ENCODE data around the gene WNK1. TPM values are rescaled to one million over a fixed set of nuclear protein-coding genes. Genes with fewer than 3 reads are reported as not detected.

Gene WNK1
- total RNA-seq, 4 donors from 2014 or later = 109 to 245 (median 135) TPM

DNA sequence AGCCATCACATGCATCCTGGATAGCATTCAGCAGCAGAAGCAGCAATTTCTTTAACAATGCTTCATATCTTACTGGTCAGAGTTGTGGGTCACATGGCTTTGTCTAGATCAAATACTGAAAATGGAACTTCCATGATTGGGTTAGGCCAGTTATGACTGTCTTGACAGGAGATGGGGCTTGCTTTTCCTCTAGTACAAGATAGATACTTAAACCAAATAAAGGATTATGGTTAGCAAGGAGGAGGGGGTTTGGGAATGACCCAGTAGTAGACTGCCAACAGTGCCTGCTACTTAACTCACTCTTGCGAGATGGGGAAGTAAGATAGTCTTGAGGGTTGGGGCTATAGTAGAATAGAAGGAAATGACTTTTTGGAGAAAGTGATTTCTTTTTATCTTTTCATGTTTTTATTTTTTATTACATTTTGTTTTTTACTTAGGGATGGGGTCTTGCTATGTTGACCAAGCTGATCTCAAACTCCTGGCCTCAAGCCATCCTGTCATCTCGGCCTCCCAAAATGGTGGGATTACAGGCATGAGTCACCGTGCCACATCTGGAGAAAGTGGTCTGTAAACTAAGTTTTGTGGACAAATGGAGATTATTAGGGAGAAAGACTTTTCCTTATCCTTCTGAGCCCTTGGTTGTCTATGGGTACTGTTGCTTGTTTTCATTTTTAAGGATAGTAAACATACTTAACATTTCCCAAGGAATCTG lies 37.6 kb downstream of the WNK1 start:
- no peak for TF ChIP-seq EP300 (IDR thresholded peaks at IDR 0.05)
- no peak for TF ChIP-seq CTCF (IDR thresholded peaks at IDR 0.05)
- no peak for TF ChIP-seq POLR2A (IDR thresholded peaks at IDR 0.05)
- TF ChIP-seq POLR2AphosphoS5 (IDR thresholded peaks at IDR 0.05) = no peak
- H3K4me3 ChIP-seq = no peak overlapping the region
- ATAC-seq = no peak
- no peaks in the 10 kb centered on the region for H3K9me3 ChIP-seq
- no peak overlapping the region for H3K27ac ChIP-seq
- WGBS, 2 donors (ENCODE audit: low coverage in 1 of 2) = 69 to 77% methylated on average over 3 of the region's 3 CpGs
- H3K4me1 ChIP-seq = peaks cover 7 to 84% (median 11%) of the 10 kb centered on the region in 3 donors
- no peaks in the 10 kb centered on the region for H3K27me3 ChIP-seq
- no peaks in the 10 kb centered on the region for H3K36me3 ChIP-seq

DNA sequence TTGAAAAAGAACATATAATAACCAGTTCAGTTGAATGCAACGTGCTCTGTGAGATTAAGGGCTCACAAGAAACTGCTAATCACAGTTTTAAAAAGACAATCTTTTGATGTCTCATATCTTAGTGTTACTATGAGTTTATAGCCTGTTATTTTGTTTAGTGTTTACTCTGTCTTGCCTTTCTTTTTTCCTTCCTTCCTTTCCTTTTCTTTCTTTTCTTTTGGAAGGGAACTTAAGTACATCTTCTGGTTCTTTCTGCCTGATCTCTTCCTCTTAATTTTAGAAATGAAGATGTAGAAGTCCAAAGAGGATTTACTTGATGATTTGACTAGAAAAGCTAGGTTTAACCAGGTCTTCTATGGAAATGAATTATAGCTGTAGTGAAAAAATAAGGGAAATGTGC lies 38.2 kb downstream of the WNK1 start:
- Histone ChIP-seq H3K9me3 (no peaks in the 10 kb centered on the region), H3K27ac (no peak overlapping the region), H3K4me3 (no peak overlapping the region), H3K4me1 (peaks cover 7 to 80% (median 11%) of the 10 kb centered on the region in 3 donors), H3K27me3 (no peaks in the 10 kb centered on the region), H3K36me3 (no peaks in the 10 kb centered on the region)
- 80 to 91% methylated on average over 1 of the region's 1 CpG for WGBS, 2 donors (ENCODE audit: low coverage in 1 of 2)
- TF ChIP-seq POLR2A (IDR thresholded peaks at IDR 0.05) (no peak), EP300 (IDR thresholded peaks at IDR 0.05) (no peak), POLR2AphosphoS5 (IDR thresholded peaks at IDR 0.05) (no peak), CTCF (IDR thresholded peaks at IDR 0.05) (no peak)
- no peak for ATAC-seq

DNA sequence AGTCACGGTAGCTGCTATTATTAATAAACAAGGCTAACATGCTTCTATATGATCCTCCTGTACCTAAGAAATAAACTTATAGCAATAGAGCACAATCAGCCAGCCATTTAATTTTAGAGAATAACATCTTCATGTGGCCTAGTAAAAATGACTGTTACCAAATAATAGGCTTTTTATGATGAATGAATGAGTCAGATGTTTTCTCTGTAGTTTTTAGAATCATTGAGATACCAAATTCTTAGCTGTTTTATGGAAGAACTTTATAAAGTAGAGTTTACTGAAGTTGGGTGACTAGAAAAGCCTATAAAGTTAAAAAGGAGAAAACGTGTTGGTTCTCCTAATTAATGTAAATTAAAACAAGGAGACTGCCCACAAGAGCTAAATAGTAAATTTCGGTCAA lies 40.7 kb downstream of the WNK1 start:
- WGBS, 2 donors (ENCODE audit: low coverage in 1 of 2) = 68 to 77% methylated on average over 3 of the region's 3 CpGs
- TF ChIP-seq POLR2A (IDR thresholded peaks at IDR 0.05) (no peak), POLR2AphosphoS5 (IDR thresholded peaks at IDR 0.05) (no peak), EP300 (IDR thresholded peaks at IDR 0.05) (no peak), CTCF (IDR thresholded peaks at IDR 0.05) (no peak)
- no peak overlapping the region for H3K27ac ChIP-seq
- H3K9me3 ChIP-seq = no peaks in the 10 kb centered on the region
- no peak overlapping the region for H3K4me3 ChIP-seq
- no peaks in the 10 kb centered on the region for H3K36me3 ChIP-seq
- H3K4me1 ChIP-seq = peaks cover 12 to 79% (median 19%) of the 10 kb centered on the region in 3 donors
- no peaks in the 10 kb centered on the region for H3K27me3 ChIP-seq
- no peak for ATAC-seq

DNA sequence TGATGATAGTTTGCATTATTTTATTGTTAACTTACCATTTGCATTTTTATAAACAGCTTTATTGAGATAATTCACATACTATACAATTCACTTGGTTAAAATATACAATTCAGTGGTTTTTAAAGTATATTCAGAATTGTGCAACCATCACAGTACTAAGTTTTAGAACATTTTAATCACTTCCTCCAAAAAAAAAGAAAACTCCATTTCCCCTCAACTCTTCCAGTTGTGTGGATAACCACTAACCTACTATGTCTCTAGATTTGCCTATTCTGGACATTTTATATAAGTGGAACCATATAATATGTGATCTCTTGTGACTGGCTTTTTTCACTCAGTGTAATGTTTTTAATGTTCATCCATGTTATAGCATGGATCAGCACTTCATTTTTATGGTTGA lies 41.3 kb downstream of the WNK1 start:
- H3K27ac ChIP-seq = no peak overlapping the region
- H3K4me3 ChIP-seq = no peak overlapping the region
- no peak for ATAC-seq
- TF ChIP-seq POLR2A (IDR thresholded peaks at IDR 0.05) = no peak
- no peak for TF ChIP-seq POLR2AphosphoS5 (IDR thresholded peaks at IDR 0.05)
- no peak for TF ChIP-seq EP300 (IDR thresholded peaks at IDR 0.05)
- TF ChIP-seq CTCF (IDR thresholded peaks at IDR 0.05) = no peak
- H3K9me3 ChIP-seq = no peaks in the 10 kb centered on the region
- H3K36me3 ChIP-seq = no peaks in the 10 kb centered on the region
- no peaks in the 10 kb centered on the region for H3K27me3 ChIP-seq
- H3K4me1 ChIP-seq = peaks cover 12 to 80% (median 17%) of the 10 kb centered on the region in 3 donors

DNA sequence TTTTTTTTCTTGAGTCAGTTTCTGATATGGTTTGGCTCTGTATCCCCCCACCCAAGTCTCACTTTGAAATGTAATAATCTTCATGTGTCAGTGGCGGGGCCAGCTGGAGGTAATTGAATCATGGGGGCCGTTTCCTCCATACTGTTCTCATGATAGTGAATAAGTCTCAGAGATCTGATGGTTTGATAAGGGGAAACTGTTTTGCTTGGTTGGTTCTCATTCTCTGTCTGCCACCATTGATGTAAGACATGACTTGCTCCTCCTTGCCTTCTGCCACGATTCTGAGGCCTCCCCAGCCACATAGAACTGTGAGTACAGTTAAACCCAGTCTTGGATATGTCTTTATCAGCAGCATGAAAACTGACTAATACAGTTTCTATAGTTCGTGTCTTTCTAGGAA lies 42.9 kb downstream of the WNK1 start:
- no peak for ATAC-seq
- no peak overlapping the region for H3K27ac ChIP-seq
- 63 to 75% methylated on average over 1 to 3 of the region's 4 CpGs for WGBS, 2 donors (ENCODE audit: low coverage in 1 of 2)
- TF ChIP-seq CTCF (IDR thresholded peaks at IDR 0.05) (no peak), EP300 (IDR thresholded peaks at IDR 0.05) (no peak), POLR2A (IDR thresholded peaks at IDR 0.05) (no peak), POLR2AphosphoS5 (IDR thresholded peaks at IDR 0.05) (no peak)
- no peaks in the 10 kb centered on the region for H3K36me3 ChIP-seq
- H3K9me3 ChIP-seq = no peaks in the 10 kb centered on the region
- H3K27me3 ChIP-seq = no peaks in the 10 kb centered on the region
- no peak overlapping the region for H3K4me3 ChIP-seq
- peaks cover 6 to 68% (median 8%) of the 10 kb centered on the region in 3 donors for H3K4me1 ChIP-seq
